Activated T-cell treated with anti-CD3 and anti-CD28 coated beads for 1 hour (primary cell): Measurements from ENCODE around the gene CISD3.

Experiments
- DNase-seq: peaks from one replicate; pipeline ENCODE4 v3.0.0-alpha.2; 2020; ENCODE audit warnings: low read depth

The CISD3 gene

GRCh38 chr17:38745545-38745944, 15.4 kb downstream of the CISD3 start:
- no peak for DNase-seq

- no peak for DNase-seq
Observed at GRCh38 chr17:38746004-38746848, 16.1 kb downstream of the CISD3 start.

GRCh38 chr17:38746849-38747462, 16.8 kb downstream of the CISD3 start:
- DNase-seq = no peak

GRCh38 chr17:38747463-38748148, 17.5 kb downstream of the CISD3 start:
- DNase-seq = no peak

GRCh38 chr17:38748149-38748891, 18.2 kb downstream of the CISD3 start, which contains the start of gene PCGF2:
Gene PCGF2 (minus strand): TSS chr17:38748336. CDS start chr17:38740402, 7,934 bp downstream.
- DNase-seq = no peak

- no peak for DNase-seq
Observed at GRCh38 chr17:38748892-38749222, 18.7 kb downstream of the CISD3 start.

- no peak for DNase-seq
Observed at GRCh38 chr17:38749223-38750043, 19.3 kb downstream of the CISD3 start.

GRCh38 chr17:38750044-38750311, 19.8 kb downstream of the CISD3 start:
- DNase-seq = no peak

- no peak for DNase-seq
Observed at GRCh38 chr17:38750312-38751121, 20.4 kb downstream of the CISD3 start.

GRCh38 chr17:38751144-38751807, 21.1 kb downstream of the CISD3 start:
- no peak for DNase-seq

GRCh38 chr17:38751808-38752307, 21.7 kb downstream of the CISD3 start:
- DNase-seq = peak; percentile 83

GRCh38 chr17:38752308-38753070, 22.3 kb downstream of the CISD3 start, which contains the start of gene PSMB3:
Gene PSMB3 (plus strand): TSS chr17:38752741. CDS start chr17:38752827, 86 bp downstream.
- DNase-seq = peak; percentile 91

- no peak for DNase-seq
Observed at GRCh38 chr17:38753071-38753506, 22.9 kb downstream of the CISD3 start.

GRCh38 chr17:38761612-38762011, 31.5 kb downstream of the CISD3 start:
- no peak for DNase-seq

- no peak for DNase-seq
Observed at GRCh38 chr17:38762231-38762630, 32.1 kb downstream of the CISD3 start.

- DNase-seq = no peak
Observed at GRCh38 chr17:38766341-38766740, 36.2 kb downstream of the CISD3 start.

GRCh38 chr17:38768417-38768816, 38.3 kb downstream of the CISD3 start:
- DNase-seq = no peak

GRCh38 chr17:38773258-38773657, 43.1 kb downstream of the CISD3 start:
- DNase-seq = no peak

- no peak for DNase-seq
Observed at GRCh38 chr17:38777641-38778250, 47.6 kb downstream of the CISD3 start.
